Adipose tissue (tissue), 3 donors: ENCODE data around the gene NCKAP5L. TPM values are rescaled to one million over a fixed set of nuclear protein-coding genes. Genes with fewer than 3 reads are reported as not detected.
"Not testable (repeated sequence)": the region's sequence is repeated elsewhere in the genome, so short reads cannot be mapped to it uniquely, and the experiment has no call there.

Source experiments
- H3K27ac ChIP-seq: one replicate; pipeline ENCODE4 v1.5.1; 2013; ENCODE audit warnings: low read depth, low read length
- WGBS, 3 donors: extraction: QIAGEN DNeasy Blood & Tissue Kit; methylation state at CpG; one replicate each; pipeline ENCODE4 v1.1.7; 2013; 5-methylcytosine and 5-hydroxymethylcytosine counted together
- polyA plus RNA-seq, 3 donors: library from polyadenylated mRNA; stranded (reverse); fragments of 200-250 nt; gene quantifications; one replicate each; pipeline ENCODE4 v1.2.3, GENCODE V29; 2013
- donor health status: healthy with polysubstance abuse.
- donor health status: Bipolar disorder and iron deficiency.
- donor health status: healthy.

NCKAP5L gene, protein sequence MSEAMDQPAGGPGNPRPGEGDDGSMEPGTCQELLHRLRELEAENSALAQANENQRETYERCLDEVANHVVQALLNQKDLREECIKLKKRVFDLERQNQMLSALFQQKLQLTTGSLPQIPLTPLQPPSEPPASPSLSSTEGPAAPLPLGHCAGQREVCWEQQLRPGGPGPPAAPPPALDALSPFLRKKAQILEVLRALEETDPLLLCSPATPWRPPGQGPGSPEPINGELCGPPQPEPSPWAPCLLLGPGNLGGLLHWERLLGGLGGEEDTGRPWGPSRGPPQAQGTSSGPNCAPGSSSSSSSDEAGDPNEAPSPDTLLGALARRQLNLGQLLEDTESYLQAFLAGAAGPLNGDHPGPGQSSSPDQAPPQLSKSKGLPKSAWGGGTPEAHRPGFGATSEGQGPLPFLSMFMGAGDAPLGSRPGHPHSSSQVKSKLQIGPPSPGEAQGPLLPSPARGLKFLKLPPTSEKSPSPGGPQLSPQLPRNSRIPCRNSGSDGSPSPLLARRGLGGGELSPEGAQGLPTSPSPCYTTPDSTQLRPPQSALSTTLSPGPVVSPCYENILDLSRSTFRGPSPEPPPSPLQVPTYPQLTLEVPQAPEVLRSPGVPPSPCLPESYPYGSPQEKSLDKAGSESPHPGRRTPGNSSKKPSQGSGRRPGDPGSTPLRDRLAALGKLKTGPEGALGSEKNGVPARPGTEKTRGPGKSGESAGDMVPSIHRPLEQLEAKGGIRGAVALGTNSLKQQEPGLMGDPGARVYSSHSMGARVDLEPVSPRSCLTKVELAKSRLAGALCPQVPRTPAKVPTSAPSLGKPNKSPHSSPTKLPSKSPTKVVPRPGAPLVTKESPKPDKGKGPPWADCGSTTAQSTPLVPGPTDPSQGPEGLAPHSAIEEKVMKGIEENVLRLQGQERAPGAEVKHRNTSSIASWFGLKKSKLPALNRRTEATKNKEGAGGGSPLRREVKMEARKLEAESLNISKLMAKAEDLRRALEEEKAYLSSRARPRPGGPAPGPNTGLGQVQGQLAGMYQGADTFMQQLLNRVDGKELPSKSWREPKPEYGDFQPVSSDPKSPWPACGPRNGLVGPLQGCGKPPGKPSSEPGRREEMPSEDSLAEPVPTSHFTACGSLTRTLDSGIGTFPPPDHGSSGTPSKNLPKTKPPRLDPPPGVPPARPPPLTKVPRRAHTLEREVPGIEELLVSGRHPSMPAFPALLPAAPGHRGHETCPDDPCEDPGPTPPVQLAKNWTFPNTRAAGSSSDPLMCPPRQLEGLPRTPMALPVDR (N-terminal part only)
- 10 to 100 TPM in 2 of 3 donors, 1 to 10 TPM in 1; 4.1 to 17.4 (median 11.6) TPM for polyA plus RNA-seq

DNA sequence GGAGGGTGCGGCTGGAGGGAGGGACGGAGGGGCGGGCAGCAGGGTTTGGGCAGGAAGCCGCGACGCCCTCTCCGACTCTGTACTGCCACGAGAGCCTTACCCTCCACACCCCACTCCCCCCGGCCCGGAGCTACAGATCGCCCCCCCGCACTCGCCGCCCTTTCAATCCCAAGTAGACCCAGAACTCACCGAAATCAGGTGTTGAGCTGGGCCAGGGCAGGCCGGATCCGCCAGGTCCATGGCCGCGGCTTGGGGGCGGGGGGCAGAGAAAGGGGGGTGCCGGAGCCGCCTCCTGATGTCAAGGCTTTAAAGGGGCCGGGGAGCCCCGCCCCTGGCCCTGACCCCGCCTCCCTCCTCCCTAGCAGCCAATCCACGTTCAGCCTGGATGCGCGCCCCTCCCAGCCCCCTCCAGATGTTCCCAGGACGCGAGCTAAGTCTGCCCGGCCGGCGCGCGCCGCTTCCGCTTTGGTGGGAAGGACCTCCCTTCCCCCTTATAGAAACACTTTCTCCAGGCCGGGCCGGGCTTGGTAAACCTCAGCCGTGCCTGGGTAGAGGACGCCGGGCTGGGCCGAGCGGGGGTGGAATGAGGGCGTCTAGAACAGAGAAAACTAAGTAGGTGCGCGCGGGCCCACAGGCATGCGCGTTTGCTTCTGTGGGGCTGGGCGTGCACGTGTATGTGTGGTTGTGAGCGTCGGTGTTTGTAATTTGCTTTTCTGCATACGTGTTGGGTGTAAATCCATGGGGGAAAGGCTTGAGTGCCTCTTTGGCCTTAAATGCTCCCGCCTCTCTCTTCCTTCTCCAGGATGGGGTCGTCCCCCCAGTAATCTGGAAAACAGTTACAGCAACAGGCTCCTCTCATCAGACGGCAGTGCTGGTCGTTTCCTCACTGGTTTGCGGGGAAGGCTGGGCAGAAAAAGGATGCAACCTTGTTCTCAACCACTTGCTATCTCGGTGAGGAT lies at the start of gene NCKAP5L:
Gene NCKAP5L (minus strand): TSS at position 281 of the 959 bp plus-strand sequence. CDS start 24,369 bp downstream, outside the sequence.
- 1% methylated on average over 52 to 61 of the region's 61 CpGs for WGBS, 3 donors
- H3K27ac ChIP-seq = no peak within 1 kb of the TSS

DNA sequence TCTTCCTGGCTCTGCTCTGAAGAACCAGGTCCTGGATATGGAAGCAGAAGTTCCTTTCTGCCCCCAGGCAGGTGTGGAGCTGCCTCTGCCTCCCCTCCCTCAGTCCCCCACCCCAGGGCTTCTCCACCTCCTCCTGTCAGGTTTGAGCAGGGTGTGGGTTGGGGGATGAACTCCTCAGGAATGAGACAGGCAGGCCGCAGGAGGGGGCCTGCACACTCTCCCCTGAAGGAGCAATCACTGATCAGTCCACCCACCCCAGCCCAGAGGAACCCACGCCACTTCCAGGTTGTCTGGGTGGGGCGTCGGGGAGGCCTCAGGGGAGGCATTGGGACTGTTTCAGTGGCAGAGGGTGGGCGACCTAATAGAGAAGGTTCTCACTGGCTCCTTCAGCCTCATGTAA lies 48.9 kb upstream of the NCKAP5L start:
- 77 to 88% (median 80%) methylated on average over 4 to 5 of the region's 5 CpGs for WGBS, 3 donors
- H3K27ac ChIP-seq = no peak overlapping the region

DNA sequence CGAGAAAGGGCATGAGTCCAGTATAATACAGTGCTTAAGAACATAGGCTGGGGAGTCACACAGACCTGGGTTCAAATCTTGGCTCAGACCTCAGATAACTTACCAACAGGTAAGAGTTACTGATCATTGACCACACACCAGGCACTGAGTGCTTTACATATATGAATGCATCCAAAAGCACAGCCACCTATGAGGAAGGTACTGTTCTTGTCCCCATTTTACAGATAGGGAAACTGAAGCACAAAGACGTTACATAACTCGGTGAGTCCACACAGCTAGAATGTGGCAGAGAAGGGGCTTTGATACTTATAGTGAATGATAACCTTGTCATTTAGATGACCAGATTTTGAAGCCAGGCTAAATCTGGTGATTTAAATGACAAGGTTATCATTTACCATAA lies 47.9 kb upstream of the NCKAP5L start:
- H3K27ac ChIP-seq = no peak overlapping the region
- 90 to 95% (median 93%) methylated on average over 3 of the region's 3 CpGs for WGBS, 3 donors

DNA sequence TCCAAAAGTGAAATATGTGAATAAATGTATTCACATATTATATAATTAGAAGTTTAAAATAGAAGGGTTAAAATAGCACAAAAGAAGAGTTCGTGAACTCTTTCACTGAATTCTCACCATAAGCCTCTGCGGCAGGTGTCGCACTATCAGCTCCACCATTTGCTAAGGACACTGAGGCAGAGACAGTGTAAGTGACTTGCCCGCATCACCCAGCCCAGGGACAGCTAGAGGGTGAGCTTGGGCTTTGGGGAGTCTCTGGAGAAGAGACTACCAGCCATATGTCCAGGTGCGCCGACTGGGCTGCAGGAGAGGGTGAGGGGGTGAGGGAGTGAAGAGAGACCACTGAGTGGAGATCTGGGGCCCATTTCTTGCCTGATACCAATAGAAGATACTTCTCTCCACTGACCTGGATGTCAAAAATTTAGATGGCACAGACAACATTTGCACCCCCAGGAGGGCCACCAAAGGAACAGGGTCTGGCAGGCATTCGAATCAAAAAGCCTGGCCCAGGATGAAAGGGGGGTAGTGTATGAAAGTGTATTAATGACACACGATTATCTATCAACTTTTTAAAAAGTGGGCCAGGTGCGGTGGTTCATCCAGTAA lies 47.0 kb upstream of the NCKAP5L start:
- WGBS, 3 donors = 88 to 91% (median 91%) methylated on average over 9 of the region's 9 CpGs
- H3K27ac ChIP-seq = no peak overlapping the region

DNA sequence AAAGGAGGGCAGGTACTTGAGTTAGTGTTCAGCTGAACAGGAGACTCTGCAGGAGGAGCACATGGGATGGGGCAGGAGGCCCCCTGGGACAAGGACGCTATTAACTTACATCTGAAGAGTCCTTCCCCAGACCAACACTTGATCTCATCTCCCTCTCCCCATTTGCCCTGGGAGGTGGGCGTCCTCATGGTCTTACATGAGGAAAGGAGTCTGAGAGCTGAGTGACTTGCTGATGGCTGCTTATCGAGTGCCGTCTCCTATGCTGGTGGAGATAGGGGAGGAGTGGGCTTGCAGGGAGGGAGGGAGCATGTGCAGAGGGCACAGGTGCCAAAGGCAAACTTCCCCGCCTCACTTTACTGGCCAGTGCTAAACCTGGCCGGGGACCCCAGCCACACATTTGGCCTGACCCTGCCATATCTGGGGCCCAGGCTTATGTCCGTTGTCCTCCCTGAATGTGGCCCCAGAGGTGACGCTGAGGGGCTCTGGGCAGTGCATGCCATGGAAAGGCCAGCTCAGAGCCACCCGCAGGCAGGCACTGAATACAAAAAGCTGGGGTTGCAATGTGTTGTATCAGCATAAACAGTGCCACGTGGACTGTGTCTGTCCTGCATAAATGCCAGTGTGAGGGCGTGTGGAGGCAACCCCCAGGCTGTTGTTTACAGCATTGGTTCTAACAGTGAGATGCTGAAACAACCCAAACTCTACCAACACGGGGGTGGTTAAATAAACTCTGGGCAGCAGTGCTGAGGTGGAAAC lies 46.1 kb upstream of the NCKAP5L start:
- WGBS, 3 donors = 73 to 83% (median 77%) methylated on average over 12 of the region's 12 CpGs
- H3K27ac ChIP-seq = no peak overlapping the region

DNA sequence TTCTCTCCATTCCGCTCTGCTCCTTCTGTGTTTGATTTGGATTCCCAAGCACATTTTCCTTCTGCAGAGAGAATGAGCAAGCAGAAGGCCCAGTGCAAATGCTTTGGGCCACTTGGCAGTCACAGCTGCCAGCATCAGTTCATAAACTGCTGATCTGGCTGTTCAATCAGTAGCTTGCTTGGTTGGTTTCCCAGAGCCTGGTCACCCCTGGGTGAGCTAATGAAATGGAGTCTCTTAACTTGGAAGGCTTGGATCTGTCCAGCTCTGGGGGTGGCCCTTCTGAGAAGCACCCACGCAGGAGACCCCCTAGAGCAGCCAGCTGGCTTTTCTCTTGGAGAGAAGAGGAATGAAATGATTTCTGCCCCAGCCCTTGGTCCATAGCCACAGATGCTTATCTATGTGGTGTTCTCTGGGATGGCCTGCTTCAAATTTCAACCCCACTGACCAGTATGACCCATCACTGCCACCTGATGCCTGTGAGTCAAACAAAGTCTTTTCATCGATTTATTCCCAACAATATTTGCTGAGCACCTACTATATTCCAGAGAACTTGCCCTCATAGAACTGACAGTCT lies 45.2 kb upstream of the NCKAP5L start:
- 67 to 80% (median 77%) methylated on average over 3 of the region's 3 CpGs for WGBS, 3 donors
- H3K27ac ChIP-seq = no peak overlapping the region

DNA sequence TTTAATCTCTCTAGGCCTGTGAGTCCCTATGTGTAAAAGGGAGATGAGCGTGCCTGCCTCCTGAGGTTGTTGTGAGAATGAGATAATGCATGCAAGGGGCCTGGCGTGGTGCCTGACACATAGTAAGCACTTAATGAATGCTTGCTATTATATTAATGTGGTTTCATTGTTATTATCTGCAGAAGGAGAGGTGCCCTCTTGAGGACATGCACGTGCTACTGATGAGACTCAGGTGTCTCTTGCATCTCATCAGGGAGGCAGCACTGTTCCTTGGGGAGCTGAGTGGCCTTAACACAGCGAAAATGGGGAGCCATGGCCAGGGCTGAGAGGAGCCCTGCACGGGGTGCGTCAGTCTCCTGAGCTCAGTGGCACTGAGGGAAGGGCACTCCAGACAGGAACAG lies 44.6 kb upstream of the NCKAP5L start:
- 67 to 85% (median 73%) methylated on average over 6 of the region's 6 CpGs for WGBS, 3 donors
- no peak overlapping the region for H3K27ac ChIP-seq

DNA sequence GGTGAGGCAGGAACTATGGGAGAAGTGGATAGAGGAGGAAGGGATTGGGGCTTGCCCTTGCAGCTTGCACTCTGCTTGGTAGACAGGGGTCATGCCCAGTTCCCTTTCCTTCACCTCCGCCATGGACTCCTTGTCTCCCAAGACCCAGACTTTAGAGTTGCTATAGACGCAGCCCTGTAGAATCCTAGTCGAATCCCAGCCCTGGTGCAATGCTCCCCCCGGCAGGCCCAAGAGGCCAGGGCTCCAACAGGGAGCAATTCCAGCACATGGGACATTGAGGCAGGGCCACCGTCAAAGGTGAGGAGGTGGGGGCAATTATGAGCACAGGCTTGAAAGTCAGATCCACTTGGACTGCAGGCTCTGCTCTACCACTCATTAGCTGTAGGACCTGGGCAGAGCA lies 44.2 kb upstream of the NCKAP5L start:
- WGBS, 3 donors = 88 to 95% (median 94%) methylated on average over 5 of the region's 5 CpGs
- H3K27ac ChIP-seq = no peak overlapping the region

DNA sequence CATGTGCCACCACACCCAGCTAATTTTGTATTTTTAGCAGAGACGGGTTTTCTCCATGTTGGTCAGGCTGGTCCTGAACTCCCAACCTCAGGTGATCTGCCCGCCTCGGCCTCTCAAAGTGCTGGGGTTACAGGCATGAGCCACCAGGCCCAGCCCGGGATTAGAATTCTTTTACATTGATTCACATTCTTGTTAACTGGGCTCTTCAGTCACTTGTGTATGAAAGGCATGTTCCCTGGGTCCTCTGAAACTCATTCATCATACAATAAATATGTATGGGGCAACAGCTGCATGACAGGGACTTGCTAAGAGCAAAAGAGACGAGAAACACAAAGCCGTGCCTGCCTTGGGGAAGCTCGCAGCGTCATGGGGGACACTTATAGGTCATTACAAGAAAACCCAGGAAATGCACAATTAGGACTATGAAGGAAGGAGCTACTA lies 43.6 kb upstream of the NCKAP5L start:
- WGBS, 3 donors = 91 to 94% (median 93%) methylated on average over 8 of the region's 8 CpGs
- H3K27ac ChIP-seq = not testable (repeated sequence)

DNA sequence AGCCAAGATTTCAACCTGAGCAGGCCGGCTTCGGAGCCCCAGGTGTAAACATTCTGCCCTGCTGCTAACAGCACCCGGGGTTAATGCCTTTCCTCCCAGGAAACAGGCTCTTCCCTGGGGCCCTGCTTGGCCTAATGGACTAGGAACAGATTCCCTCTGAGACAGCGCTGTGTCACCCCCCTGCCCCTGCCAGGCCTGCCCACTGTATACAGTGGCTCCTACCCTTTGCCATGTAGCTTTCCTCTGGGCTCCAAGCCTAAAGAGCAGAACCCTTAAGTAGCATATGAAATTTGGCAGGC lies 43.0 kb upstream of the NCKAP5L start:
- 86 to 90% (median 88%) methylated on average over 4 of the region's 4 CpGs for WGBS, 3 donors
- H3K27ac ChIP-seq = no peak overlapping the region

DNA sequence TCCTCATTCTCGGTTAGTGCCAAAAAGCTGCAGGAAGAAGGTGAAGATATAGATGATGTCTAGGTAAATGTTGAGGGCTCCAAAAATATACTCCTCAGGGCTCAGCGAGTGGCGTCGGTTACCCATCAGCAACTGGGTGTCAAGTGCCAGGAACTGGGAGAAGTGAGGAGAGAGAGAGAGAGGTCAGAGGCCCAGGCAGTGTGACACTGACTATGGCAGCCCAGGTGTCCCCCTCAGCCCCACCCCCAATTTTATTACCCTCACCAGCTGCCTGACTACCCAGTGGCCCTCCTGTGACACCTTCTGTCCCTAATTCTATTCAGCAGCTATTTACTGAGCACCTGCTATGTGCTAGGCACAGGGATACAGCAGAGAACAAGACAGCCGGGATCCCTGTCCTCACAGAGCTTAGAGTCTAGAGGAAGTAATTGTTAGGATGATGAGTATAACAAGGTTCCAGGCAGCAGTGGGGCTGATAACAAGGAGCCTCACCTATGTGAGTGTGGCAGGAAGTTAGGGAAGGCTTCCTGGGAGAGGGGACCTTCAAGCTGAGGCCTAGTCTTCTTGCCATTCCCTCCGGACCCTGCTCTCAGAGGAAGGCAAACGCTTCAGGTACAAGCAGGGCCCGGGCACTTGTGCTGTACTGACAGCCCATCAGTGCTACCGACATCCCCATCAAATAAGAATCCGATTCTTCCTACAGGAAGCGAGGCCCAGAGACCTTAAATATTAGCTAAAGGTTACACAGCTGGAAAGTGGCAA lies 42.5 kb upstream of the NCKAP5L start:
- H3K27ac ChIP-seq = no peak overlapping the region
- WGBS, 3 donors = 95 to 96% (median 95%) methylated on average over 11 of the region's 11 CpGs

DNA sequence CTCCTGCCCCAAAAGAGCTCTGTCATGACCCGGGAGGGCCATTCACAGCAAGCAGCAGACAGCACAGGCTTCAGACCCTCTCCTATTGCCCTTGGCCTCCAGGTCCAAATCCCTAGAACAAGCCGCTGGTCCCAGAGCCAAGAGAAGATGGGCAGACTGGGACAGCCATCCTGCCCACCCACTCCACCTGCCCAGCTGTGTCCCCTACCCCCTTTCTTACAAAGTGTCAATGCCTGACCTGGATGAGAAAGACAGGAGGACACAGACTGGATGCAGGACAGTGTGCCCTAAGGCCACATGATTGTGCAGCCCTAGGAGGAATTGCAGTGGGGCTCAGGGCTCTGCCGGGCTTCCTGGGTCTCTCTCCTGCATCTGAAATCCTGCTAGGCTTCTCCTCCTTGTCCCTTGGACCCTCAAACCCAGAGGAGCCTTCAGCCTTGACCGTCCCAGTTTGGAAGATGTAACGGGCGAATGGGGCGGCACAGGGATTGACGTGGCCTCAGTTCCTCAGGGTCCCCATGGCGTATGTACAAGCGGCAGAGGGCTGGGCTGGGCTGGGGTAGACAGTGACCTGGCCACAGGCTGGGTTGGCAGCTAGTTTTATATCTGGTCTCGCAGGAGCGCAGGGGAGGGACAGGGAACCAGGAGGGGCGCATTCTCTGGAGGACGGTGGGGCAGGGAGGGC lies 41.7 kb upstream of the NCKAP5L start:
- 90 to 98% (median 91%) methylated on average over 14 of the region's 14 CpGs for WGBS, 3 donors
- no peak overlapping the region for H3K27ac ChIP-seq

DNA sequence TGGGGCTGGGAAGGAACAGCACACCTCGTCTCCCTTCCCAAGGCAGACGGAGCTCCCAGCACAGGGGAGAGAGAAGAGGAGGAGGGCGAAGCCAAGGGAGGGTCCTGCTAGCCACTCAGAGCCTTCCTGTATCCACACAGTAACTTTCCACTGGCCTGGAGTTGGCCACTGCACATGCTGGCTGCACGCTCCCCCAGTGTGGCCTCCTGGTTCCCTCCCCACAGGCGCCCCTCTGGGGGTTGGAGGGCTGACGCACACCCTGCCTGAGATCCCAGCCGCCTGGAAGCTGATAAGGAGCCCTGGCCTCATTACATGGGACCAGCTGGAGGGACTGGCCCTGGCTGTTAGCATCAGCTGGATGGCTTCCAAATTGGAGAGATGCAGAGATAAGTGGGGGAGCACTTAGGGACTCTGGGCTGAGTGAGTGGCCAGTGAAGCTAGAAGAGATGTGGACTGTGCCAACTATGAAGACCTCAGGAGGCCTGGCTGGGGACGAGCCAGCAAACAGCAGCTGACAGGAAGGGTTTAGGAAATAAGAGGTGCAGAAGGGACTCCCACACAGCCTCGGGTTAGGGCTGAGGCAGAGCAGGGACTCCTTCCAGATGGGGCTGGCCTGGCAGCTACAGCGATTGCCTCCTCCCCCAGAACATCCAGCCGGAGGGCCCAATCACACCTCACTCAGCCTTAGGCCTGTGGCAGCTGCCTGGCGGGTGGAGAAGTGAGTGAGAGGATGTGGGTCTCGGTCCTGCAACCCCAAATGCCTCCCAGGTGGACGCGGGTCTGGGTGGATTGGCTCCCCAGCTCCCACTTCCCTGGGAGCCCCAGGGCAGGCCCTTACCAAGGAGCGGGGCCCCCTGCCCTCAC lies 41.0 kb upstream of the NCKAP5L start:
- 15 to 31% (median 22%) methylated on average over 15 to 16 of the region's 16 CpGs for WGBS, 3 donors
- no peak overlapping the region for H3K27ac ChIP-seq

DNA sequence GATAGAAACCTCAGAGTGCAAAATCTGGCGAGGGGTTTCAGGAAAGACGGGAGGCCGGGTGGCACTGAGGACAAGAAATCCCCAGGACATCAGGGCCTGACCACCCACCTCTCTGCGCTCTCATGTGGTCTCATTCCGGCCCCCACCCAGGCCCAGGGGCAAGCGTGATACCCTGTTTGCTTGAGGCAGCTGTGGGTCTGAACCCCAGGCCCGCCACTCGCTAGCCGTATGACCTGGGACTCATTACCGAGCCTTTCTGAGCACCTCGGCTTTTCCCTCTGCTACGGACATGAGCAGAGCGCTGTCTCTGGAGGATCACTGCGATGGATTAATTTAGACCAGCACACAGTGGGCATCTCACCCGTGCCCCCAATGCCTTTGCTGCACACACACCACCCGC lies 40.2 kb upstream of the NCKAP5L start:
- 80 to 88% (median 81%) methylated on average over 15 to 16 of the region's 16 CpGs for WGBS, 3 donors
- no peak overlapping the region for H3K27ac ChIP-seq
